Endodermal cell (in vitro differentiated cells): ENCODE data around the gene SERINC2. TPM values are rescaled to one million over a fixed set of nuclear protein-coding genes. Genes with fewer than 3 reads are reported as not detected.

Experiments
- DNase-seq: peaks from one replicate; pipeline ENCODE4 v3.0.0-alpha.2; 2017
- H3K27ac ChIP-seq: 2 replicates; pipeline ENCODE4 v1.5.1; 2013; ENCODE audit warnings: mild to moderate bottlenecking, low read depth, low read length, moderate library complexity
- H3K27me3 ChIP-seq: 2 replicates; pipeline ENCODE4 v1.6.1; 2013; ENCODE audit warnings: mild to moderate bottlenecking, low read length, moderate library complexity; ENCODE audit not compliant: insufficient read depth, control insufficient read depth, poor library complexity, severe bottlenecking
- H3K36me3 ChIP-seq: 2 replicates; pipeline ENCODE4 v1.7.0; 2013; ENCODE audit warnings: mild to moderate bottlenecking, low read length, moderate library complexity; ENCODE audit not compliant: control insufficient read depth, insufficient read depth
- H3K4me1 ChIP-seq: one replicate; pipeline ENCODE4 v1.7.0; 2013; ENCODE audit warnings: low read length; ENCODE audit not compliant: control insufficient read depth, insufficient read depth
- H3K4me3 ChIP-seq: 2 replicates; pipeline ENCODE4 v1.5.1; 2013; ENCODE audit warnings: mild to moderate bottlenecking, low read length, moderate library complexity
- H3K9ac ChIP-seq: 2 replicates; pipeline ENCODE4 v1.6.1; 2013; ENCODE audit warnings: mild to moderate bottlenecking, low read length, moderate library complexity; ENCODE audit not compliant: poor library complexity, severe bottlenecking; ENCODE audit errors: extremely low read depth
- H3K9me3 ChIP-seq: 2 replicates; pipeline ENCODE4 v1.6.1; 2013; ENCODE audit warnings: mild to moderate bottlenecking, low read length, moderate library complexity; ENCODE audit not compliant: control insufficient read depth
- H3K27ac Mint-ChIP-seq: 2 replicates; pipeline ENCODE4 v1.8.0; 2020; ENCODE audit warnings: mixed read lengths
- H3K27me3 Mint-ChIP-seq: 2 replicates; pipeline ENCODE4 v1.8.0; 2021; ENCODE audit warnings: mild to moderate bottlenecking, mixed read lengths; ENCODE audit not compliant: insufficient read depth
- H3K36me3 Mint-ChIP-seq: 2 replicates; pipeline ENCODE4 v1.8.0; 2020; ENCODE audit warnings: low read depth, mixed read lengths
- H3K4me1 Mint-ChIP-seq: 2 replicates; pipeline ENCODE4 v1.8.0; 2020; ENCODE audit warnings: mixed read lengths
- H3K4me3 Mint-ChIP-seq: 2 replicates; pipeline ENCODE4 v1.8.0; 2020; ENCODE audit warnings: mild to moderate bottlenecking, moderate library complexity, mixed read lengths
- H3K9me3 Mint-ChIP-seq: 2 replicates; pipeline ENCODE4 v1.8.0; 2020; ENCODE audit warnings: mild to moderate bottlenecking, mixed read lengths
- CTCF ChIP-seq: fragments of 200-600 bp; sonication (generic); conservative IDR thresholded peaks from 2 replicates; pipeline ENCODE4 v1.5.0; 2021; ENCODE audit warnings: antibody characterized with exemption, mild to moderate bottlenecking
- WGBS, 2 experiments: methylation state at CpG; one replicate each; pipeline versions ENCODE4 v1.1.5 to v1.1.7; 2013; ENCODE audit warnings: missing lambda C conversion rate in 2 of 2, mixed read lengths in 1 of 2; ENCODE audit not compliant: insufficient coverage in 1 of 2, insufficient read length in 1 of 2; 5-methylcytosine and 5-hydroxymethylcytosine counted together
- total RNA-seq, 2 donors: library from RNA; stranded (reverse); fragmentation: NEBNext Ultra II Directional in 1 of 2; extraction: Animal tissue kit (Norgen Biotek cat#: 25700) in 1 of 2; gene quantifications; 2 replicates in 1 of 2; 3 replicates in 1 of 2; pipeline ENCODE4 v1.2.1, GENCODE V29; 2021

Gene SERINC2
- total RNA-seq, 2 donors from 2014 or later: 25.9 to 35.1 TPM

- peaks cover 7% of the 10 kb centered on the region for H3K9me3 Mint-ChIP-seq
- no peak overlapping the region for H3K4me3 Mint-ChIP-seq
- Histone ChIP-seq H3K9ac (no peak overlapping the region), H3K4me1 (no peaks in the 10 kb centered on the region), H3K27me3 (no peaks in the 10 kb centered on the region), H3K36me3 (no peaks in the 10 kb centered on the region), H3K4me3 (no peak overlapping the region), H3K27ac (no peak overlapping the region), H3K9me3 (peaks cover 12% of the 10 kb centered on the region)
- no peak overlapping the region for H3K27ac Mint-ChIP-seq
- TF ChIP-seq CTCF: no peak
- no peaks in the 10 kb centered on the region for H3K36me3 Mint-ChIP-seq
- no peaks in the 10 kb centered on the region for H3K4me1 Mint-ChIP-seq
- no peak for DNase-seq
- 90 to 91% methylated on average over 3 to 4 of the region's 4 CpGs for WGBS, 2 experiments
- peaks cover 7% of the 10 kb centered on the region for H3K27me3 Mint-ChIP-seq
Observed at GRCh38 chr1:31441558-31441957, 28.5 kb downstream of the SERINC2 start.

- peaks cover 12% of the 10 kb centered on the region for H3K9me3 ChIP-seq
- H3K27ac ChIP-seq: no peak overlapping the region
- Mint-ChIP-seq H3K4me1 (no peaks in the 10 kb centered on the region), H3K9me3 (peaks cover 7% of the 10 kb centered on the region), H3K27me3 (peaks cover 7% of the 10 kb centered on the region), H3K36me3 (no peaks in the 10 kb centered on the region), H3K27ac (no peak overlapping the region), H3K4me3 (no peak overlapping the region)
- no peaks in the 10 kb centered on the region for H3K27me3 ChIP-seq
- no peaks in the 10 kb centered on the region for H3K36me3 ChIP-seq
- DNase-seq: no peak
- 91 to 92% methylated on average over 3 to 10 of the region's 10 CpGs for WGBS, 2 experiments
- no peaks in the 10 kb centered on the region for H3K4me1 ChIP-seq
- no peak overlapping the region for H3K9ac ChIP-seq
- no peak for TF ChIP-seq CTCF
- no peak overlapping the region for H3K4me3 ChIP-seq
Observed at GRCh38 chr1:31441970-31442647, 29.1 kb downstream of the SERINC2 start.

DNA sequence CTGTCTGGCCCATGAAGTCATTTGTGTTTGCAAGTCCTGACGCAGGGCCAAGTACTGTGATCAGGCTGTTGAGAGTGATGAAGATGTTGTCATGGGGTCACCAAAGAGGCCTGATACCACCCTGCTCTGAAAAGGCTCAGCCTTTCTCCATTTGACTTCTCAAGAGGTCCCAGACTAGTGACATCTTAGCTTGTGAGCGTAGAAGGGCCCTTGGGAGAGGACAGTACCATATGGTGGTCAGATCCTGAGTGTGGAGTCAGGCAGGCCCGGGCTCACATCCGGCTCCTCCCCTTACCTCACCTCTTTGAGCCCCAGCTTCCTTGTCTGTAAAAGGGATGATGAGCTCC, 29.6 kb downstream of the SERINC2 start:
- no peak overlapping the region for H3K4me3 Mint-ChIP-seq
- Histone ChIP-seq H3K9me3 (peaks cover 12% of the 10 kb centered on the region), H3K36me3 (no peaks in the 10 kb centered on the region), H3K27ac (no peak overlapping the region), H3K27me3 (no peaks in the 10 kb centered on the region), H3K4me3 (no peak overlapping the region), H3K9ac (no peak overlapping the region), H3K4me1 (no peaks in the 10 kb centered on the region)
- peaks cover 7% of the 10 kb centered on the region for H3K9me3 Mint-ChIP-seq
- peaks cover 7% of the 10 kb centered on the region for H3K27me3 Mint-ChIP-seq
- H3K4me1 Mint-ChIP-seq: no peaks in the 10 kb centered on the region
- no peak for TF ChIP-seq CTCF
- WGBS, 2 experiments: 69 to 100% methylated on average over 1 to 4 of the region's 4 CpGs
- DNase-seq: no peak
- no peak overlapping the region for H3K27ac Mint-ChIP-seq
- H3K36me3 Mint-ChIP-seq: no peaks in the 10 kb centered on the region
